ENCODE data around the gene TMPRSS3.

TMPRSS3 gene

GRCh38 chr21:42350318-42350910, 45.4 kb downstream of the TMPRSS3 start:
- DNase-seq (ENCODE audit: low spot score) = no peak

GRCh38 chr21:42349420-42350317, 46.2 kb downstream of the TMPRSS3 start:
- no peak for DNase-seq (ENCODE audit: low spot score)

- DNase-seq (ENCODE audit: low spot score) = no peak
These were observed 47.1 kb downstream of the TMPRSS3 start for GRCh38 chr21:42348762-42349161.

GRCh38 chr21:42347601-42348327, 48.1 kb downstream of the TMPRSS3 start:
- no peak for DNase-seq (ENCODE audit: low spot score)

GRCh38 chr21:42346866-42347600, 48.8 kb downstream of the TMPRSS3 start:
- DNase-seq (ENCODE audit: low spot score) = no peak

- DNase-seq (ENCODE audit: low spot score) = no peak
These were observed 49.4 kb downstream of the TMPRSS3 start for GRCh38 chr21:42346441-42346840.

GRCh38 chr21:42344631-42345030, 51.2 kb downstream of the TMPRSS3 start:
- no peak for DNase-seq (ENCODE audit: low spot score)

- DNase-seq (ENCODE audit: low spot score) = no peak
These were observed 51.8 kb downstream of the TMPRSS3 start for GRCh38 chr21:42343963-42344510.

GRCh38 chr21:42343556-42343955, 52.3 kb downstream of the TMPRSS3 start:
- no peak for DNase-seq (ENCODE audit: low spot score)

- no peak for DNase-seq (ENCODE audit: low spot score)
These were observed 52.8 kb downstream of the TMPRSS3 start for GRCh38 chr21:42343101-42343500.

GRCh38 chr21:42341776-42342542, 53.9 kb downstream of the TMPRSS3 start:
- no peak for DNase-seq (ENCODE audit: low spot score)

GRCh38 chr21:42340187-42341050, 55.4 kb downstream of the TMPRSS3 start:
- no peak for DNase-seq (ENCODE audit: low spot score)

GRCh38 chr21:42338729-42339715, 56.8 kb downstream of the TMPRSS3 start:
- no peak for DNase-seq (ENCODE audit: low spot score)

- DNase-seq (ENCODE audit: low spot score) = peak; percentile 84
These were observed 57.8 kb downstream of the TMPRSS3 start for GRCh38 chr21:42337830-42338728.

- no peak for DNase-seq (ENCODE audit: low spot score)
These were observed 58.6 kb downstream of the TMPRSS3 start for GRCh38 chr21:42337276-42337675.

- no peak for DNase-seq (ENCODE audit: low spot score)
These were observed 59.8 kb downstream of the TMPRSS3 start for GRCh38 chr21:42336054-42336453.

- DNase-seq (ENCODE audit: low spot score) = peak; percentile 4
These were observed 63.1 kb downstream of the TMPRSS3 start for GRCh38 chr21:42332557-42333317.

All from ecto neural progenitor cell (in vitro differentiated cells).